NCI-H2171 (cell line): ENCODE results near the gene VWDE.

Experiments
- DNase-seq: peaks from one replicate; lab custom pipeline; 2025; lab: John Stamatoyannopoulos, UW

The VWDE gene

GRCh38 chr7:12328888-12329770 lies 74.5 kb downstream of the VWDE start:
- no peak for DNase-seq

GRCh38 chr7:12327922-12328321 lies 75.7 kb downstream of the VWDE start:
- no peak for DNase-seq

- DNase-seq: no peak
Observed at GRCh38 chr7:12325646-12326045, 78.0 kb downstream of the VWDE start.

- DNase-seq: no peak
Observed at GRCh38 chr7:12323415-12323814, 80.2 kb downstream of the VWDE start.

- no peak for DNase-seq
Observed at GRCh38 chr7:12322903-12323300, 80.8 kb downstream of the VWDE start.

GRCh38 chr7:12322284-12322902 lies 81.3 kb downstream of the VWDE start:
- DNase-seq: no peak

- DNase-seq: no peak
Observed at GRCh38 chr7:12320987-12321647, 82.5 kb downstream of the VWDE start.

- no peak for DNase-seq
Observed at GRCh38 chr7:12320241-12320986, 83.3 kb downstream of the VWDE start.

- no peak for DNase-seq
Observed at GRCh38 chr7:12317675-12318074, 86.0 kb downstream of the VWDE start.

GRCh38 chr7:12316925-12317324 lies 86.7 kb downstream of the VWDE start:
- DNase-seq: no peak

GRCh38 chr7:12315049-12315448 lies 88.6 kb downstream of the VWDE start:
- no peak for DNase-seq

- no peak for DNase-seq
Observed at GRCh38 chr7:12314199-12314598, 89.5 kb downstream of the VWDE start.

- no peak for DNase-seq
Observed at GRCh38 chr7:12305502-12305901, 98.2 kb downstream of the VWDE start.

GRCh38 chr7:12303495-12303894 lies 100.2 kb downstream of the VWDE start:
- DNase-seq: peak; percentile 12

- DNase-seq: no peak
Observed at GRCh38 chr7:12303062-12303461, 100.6 kb downstream of the VWDE start.

GRCh38 chr7:12300415-12300814 lies 103.2 kb downstream of the VWDE start:
- no peak for DNase-seq

- DNase-seq: no peak
Observed at GRCh38 chr7:12299367-12299766, 104.3 kb downstream of the VWDE start.

GRCh38 chr7:12297283-12298108 lies 106.2 kb downstream of the VWDE start:
- no peak for DNase-seq

GRCh38 chr7:12296051-12296570 lies 107.6 kb downstream of the VWDE start:
- no peak for DNase-seq

GRCh38 chr7:12294701-12295100 lies 109.0 kb downstream of the VWDE start:
- no peak for DNase-seq

GRCh38 chr7:12291870-12292269 lies 111.8 kb downstream of the VWDE start:
- DNase-seq: no peak
